ENCODE data around the gene LDB3. TPM values are rescaled to one million over a fixed set of nuclear protein-coding genes. Genes with fewer than 3 reads are reported as not detected.

LDB3 gene
- total and polyA plus RNA-seq, 9 of the 15 experiments (the other 6 are each of a cell fraction or from before 2014, with no cell fraction given), result 0.03 TPM; not detected in 8

- TF ChIP-seq RNF219 (CRISPR knock-in tag; IDR thresholded peaks at IDR 0.05) (no peak), NR0B1 (IDR thresholded peaks at IDR 0.05; ENCODE audit: partially characterized antibody) (no peak), ARID4B (CRISPR knock-in tag; IDR thresholded peaks at IDR 0.05) (no peak)
Observed at GRCh38 chr10:86673216-86673826, 5.0 kb downstream of the LDB3 start (continued).
